GM12801 (cell line): ENCODE data around the gene CCDC14.

Experiments
- CTCF ChIP-seq: IDR thresholded peaks from one replicate; pipeline ENCODE4 v1.5.1; 2011; ENCODE audit warnings: control low read depth; ENCODE audit not compliant: insufficient read length; ENCODE audit errors: extremely low read depth

CCDC14 gene

GRCh38 chr3:123876858-123877257 lies 84.2 kb downstream of the CCDC14 start:
- TF ChIP-seq CTCF, result no peak

DNA sequence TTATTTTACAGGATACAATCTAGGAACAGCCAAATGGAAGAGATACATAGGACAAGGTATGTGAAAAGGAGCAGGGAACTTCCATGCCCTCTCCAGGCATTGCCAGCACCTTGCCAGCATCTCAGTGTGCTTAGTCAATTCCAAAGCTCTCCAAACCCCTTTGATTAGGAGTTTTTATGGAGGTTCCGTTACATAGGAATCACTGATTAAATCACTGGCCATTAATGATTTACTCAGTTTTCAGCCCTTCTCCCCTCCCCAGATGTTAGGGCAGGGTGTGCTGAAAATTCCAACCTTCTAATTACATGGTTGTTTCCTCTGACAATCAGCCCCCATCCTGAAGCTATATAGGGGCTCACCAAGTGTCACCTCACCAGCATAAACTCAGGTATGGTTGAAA lies 88.4 kb downstream of the CCDC14 start:
- no peak for TF ChIP-seq CTCF

GRCh38 chr3:123871946-123872345 lies 89.1 kb downstream of the CCDC14 start:
- no peak for TF ChIP-seq CTCF

DNA sequence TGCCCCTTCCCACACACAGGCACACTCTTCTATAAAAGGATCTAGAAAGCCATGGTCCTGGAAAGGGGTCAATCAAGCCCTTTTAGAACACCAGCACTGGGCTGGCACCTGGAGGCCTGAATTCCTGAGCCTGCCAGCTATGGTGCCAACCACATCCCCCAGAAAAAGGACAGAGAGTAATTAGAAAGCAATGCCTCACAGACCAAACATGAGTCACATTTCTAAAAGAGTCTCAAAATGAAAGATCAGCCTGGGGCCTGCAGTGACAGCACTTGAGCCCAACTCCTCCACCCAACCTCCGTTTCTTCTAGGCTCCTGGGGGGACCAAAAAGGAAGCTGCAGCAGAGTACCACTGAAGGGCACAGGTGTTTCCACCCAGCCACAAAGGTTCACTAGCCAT lies 91.0 kb downstream of the CCDC14 start:
- TF ChIP-seq CTCF, result no peak

GRCh38 chr3:123869165-123869564 lies 91.9 kb downstream of the CCDC14 start:
- no peak for TF ChIP-seq CTCF

DNA sequence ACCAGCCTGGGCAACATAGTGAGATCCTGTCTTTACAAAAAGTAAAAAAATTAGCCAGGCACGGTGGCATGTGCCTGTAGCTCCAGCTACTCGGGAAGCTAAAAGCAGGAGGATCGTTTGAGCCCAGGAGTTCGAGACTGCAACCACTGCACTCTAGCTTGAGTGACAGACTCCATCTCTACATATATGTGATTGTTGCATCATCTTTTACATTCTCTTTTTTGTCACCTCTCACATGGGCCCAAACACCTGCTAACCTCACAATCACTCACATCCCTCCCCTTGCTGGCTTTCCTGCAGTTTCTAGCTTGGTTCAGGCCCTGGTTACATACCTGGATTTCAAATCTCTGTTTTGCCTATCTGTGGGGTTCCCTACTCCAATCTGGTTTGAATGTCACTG lies 96.3 kb downstream of the CCDC14 start:
- no peak for TF ChIP-seq CTCF
